ENCODE results near the gene NR2F2.

Gene NR2F2

DNA sequence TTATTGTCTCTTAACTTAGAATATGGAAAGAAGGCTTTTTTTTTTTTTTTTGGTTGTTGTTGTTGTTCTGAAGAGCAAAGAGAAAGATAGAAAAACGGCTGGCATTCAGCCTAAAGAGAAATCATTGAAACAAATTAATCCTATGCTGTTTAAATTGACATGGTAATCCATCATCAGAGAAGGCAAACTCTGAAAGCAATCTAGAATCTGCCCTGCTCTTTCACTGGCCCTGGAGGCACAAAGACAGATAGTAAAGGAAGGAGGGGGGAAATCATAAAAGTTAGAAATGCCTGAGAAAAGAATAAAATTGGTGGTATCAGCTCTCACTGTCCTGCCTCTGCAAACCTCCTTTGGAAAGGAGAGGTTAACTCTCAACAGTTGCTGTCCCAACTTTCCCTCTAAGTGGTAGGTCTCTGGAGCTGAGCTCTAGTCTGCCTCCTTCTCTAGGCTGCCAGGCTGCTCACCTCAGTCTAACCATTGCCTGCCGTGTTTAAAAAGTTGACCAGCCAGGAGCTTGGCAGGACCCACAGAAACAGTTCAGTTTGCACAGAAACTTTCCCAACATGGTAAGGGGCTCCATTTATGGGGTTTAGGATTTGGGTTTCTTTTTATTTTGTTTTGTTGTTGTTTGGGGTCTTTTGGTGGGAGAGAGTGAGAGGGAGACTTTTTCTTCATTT lies 13.4 kb upstream of the NR2F2 start:
- Histone ChIP-seq H2AK5ac (ENCODE audit: low read length) (no peak overlapping the region), H3K27me3 (ENCODE audit: insufficient read depth, low read length, poor library complexity) (peaks cover 18% of the 10 kb centered on the region), H3K9ac (ENCODE audit: low read length) (no peak overlapping the region), H2BK15ac (replicated peaks; ENCODE audit: low read depth) (no peak overlapping the region), H4K8ac (ENCODE audit: low read depth, low read length) (no peak overlapping the region), H2BK5ac (ENCODE audit: low read length) (no peak overlapping the region), H3K4ac (ENCODE audit: low read depth, low read length) (no peak overlapping the region), H3K4me2 (ENCODE audit: low read length) (no peak overlapping the region), H3K27ac (ENCODE audit: low read depth, low read length) (no peak overlapping the region), H3K36me3 (ENCODE audit: control insufficient read depth, insufficient read depth, low read length) (no peaks in the 10 kb centered on the region), H3K79me1 (ENCODE audit: low read length) (no peaks in the 10 kb centered on the region), H3K4me1 (ENCODE audit: control insufficient read depth, low read depth, low read length) (no peaks in the 10 kb centered on the region), H3K18ac (ENCODE audit: low read length) (no peak overlapping the region), H2BK120ac (ENCODE audit: low read depth, low read length) (no peak overlapping the region), H3K23ac (ENCODE audit: low read length) (no peak overlapping the region), H3K4me3 (ENCODE audit: low read length) (no peak overlapping the region), H3K79me2 (ENCODE audit: control insufficient read depth, insufficient read depth, low read length) (no peaks in the 10 kb centered on the region), H3K56ac (ENCODE audit: low read length) (no peak overlapping the region), H4K5ac (ENCODE audit: low read length) (no peak overlapping the region)
- no CpG with 5 or more reads among the region's 2 CpGs for WGBS (ENCODE audit: extremely low coverage, insufficient coverage, low lambda C conversion rate)
- DNase-seq: peak; percentile 15

DNA sequence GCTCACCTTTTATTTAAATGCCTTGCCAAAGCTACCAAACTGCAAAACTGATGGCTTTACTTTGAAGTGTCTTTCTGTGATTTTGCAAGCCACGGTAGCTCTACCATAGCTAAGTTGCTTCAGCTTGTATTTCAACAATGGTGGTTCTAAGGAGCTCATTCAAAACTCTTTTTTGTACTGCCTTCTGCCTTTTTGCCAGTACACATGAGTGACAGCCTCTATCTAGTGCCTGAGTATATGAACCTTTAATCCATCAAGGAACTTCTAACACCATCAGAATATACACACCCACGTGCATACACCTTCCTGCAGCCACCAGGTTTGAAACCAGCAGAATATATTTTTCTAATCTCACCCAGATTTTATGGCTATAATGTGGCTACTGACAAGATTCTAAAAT lies 10.4 kb upstream of the NR2F2 start:
- Histone ChIP-seq H3K23ac (ENCODE audit: low read length) (no peak overlapping the region), H3K79me1 (ENCODE audit: low read length) (no peaks in the 10 kb centered on the region), H3K36me3 (ENCODE audit: control insufficient read depth, insufficient read depth, low read length) (no peaks in the 10 kb centered on the region), H3K4ac (ENCODE audit: low read depth, low read length) (no peak overlapping the region), H3K56ac (ENCODE audit: low read length) (no peak overlapping the region), H3K18ac (ENCODE audit: low read length) (no peak overlapping the region), H3K79me2 (ENCODE audit: control insufficient read depth, insufficient read depth, low read length) (no peaks in the 10 kb centered on the region), H3K4me3 (ENCODE audit: low read length) (no peak overlapping the region), H3K4me2 (ENCODE audit: low read length) (no peak overlapping the region), H2BK15ac (replicated peaks; ENCODE audit: low read depth) (no peak overlapping the region), H2BK120ac (ENCODE audit: low read depth, low read length) (no peak overlapping the region), H3K27me3 (ENCODE audit: insufficient read depth, low read length, poor library complexity) (peaks cover 46% of the 10 kb centered on the region), H3K9ac (ENCODE audit: low read length) (no peak overlapping the region), H2AK5ac (ENCODE audit: low read length) (no peak overlapping the region), H4K5ac (ENCODE audit: low read length) (no peak overlapping the region), H3K27ac (ENCODE audit: low read depth, low read length) (no peak overlapping the region), H3K4me1 (ENCODE audit: control insufficient read depth, low read depth, low read length) (no peaks in the 10 kb centered on the region), H4K8ac (ENCODE audit: low read depth, low read length) (no peak overlapping the region), H2BK5ac (ENCODE audit: low read length) (no peak overlapping the region)
- no peak for DNase-seq
- WGBS (ENCODE audit: extremely low coverage, insufficient coverage, low lambda C conversion rate): no CpG with 5 or more reads among the region's 2 CpGs

DNA sequence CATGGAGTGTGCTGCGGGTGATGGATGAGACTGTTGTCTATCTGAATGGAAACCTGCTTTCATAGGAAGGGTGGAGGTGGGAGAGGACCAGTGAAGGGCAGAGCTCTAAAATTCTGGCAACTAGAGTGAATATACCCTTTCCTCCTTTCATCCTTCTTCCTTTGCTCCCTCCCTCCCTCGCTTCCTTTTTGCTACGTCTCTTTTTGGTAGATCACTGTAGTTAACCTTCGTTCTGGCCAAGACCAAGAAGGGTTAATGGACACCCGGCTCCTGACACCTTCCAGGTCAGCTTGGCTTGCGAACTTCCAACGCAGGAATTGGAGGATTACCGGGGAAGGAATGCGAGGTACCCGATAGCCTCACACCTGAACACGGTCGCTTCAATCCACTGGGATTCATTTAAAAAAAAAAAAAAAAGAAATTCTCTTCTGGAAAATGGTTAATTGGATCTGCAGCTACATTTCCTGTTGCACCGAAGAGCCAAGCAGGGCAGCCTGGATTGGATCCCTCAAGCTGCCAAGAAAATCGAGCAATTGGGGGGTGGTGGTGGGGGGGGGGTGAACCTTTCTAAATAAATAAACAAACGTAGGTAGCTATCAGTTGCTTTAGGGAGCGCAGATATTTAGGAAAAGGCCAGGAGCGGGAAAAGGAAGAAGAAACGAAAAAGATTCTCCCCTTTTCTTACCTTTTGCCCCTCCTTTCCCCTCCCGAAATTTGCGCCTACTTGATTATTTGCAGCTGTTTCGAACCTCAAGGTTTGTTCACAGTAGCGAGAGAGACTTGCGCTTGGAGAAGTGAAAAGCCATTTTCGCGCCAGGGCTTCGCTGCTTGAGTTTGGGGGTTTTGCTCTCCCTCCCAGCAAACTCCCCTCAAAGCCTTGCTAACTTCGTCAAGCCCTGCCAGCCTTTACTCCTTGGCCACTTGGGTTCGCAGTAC lies 9.5 kb upstream of the NR2F2 start:
- Histone ChIP-seq H2BK15ac (replicated peaks; ENCODE audit: low read depth) (no peak overlapping the region), H3K4me1 (ENCODE audit: control insufficient read depth, low read depth, low read length) (peaks cover 3% of the 10 kb centered on the region), H2AK5ac (ENCODE audit: low read length) (no peak overlapping the region), H3K4me2 (ENCODE audit: low read length) (no peak overlapping the region), H2BK120ac (ENCODE audit: low read depth, low read length) (no peak overlapping the region), H3K27ac (ENCODE audit: low read depth, low read length) (no peak overlapping the region), H3K9ac (ENCODE audit: low read length) (no peak overlapping the region), H3K23ac (ENCODE audit: low read length) (no peak overlapping the region), H3K56ac (ENCODE audit: low read length) (no peak overlapping the region), H3K27me3 (ENCODE audit: insufficient read depth, low read length, poor library complexity) (peaks cover 55% of the 10 kb centered on the region), H3K79me2 (ENCODE audit: control insufficient read depth, insufficient read depth, low read length) (no peaks in the 10 kb centered on the region), H4K5ac (ENCODE audit: low read length) (no peak overlapping the region), H3K4me3 (ENCODE audit: low read length) (no peak overlapping the region), H3K4ac (ENCODE audit: low read depth, low read length) (no peak overlapping the region), H3K79me1 (ENCODE audit: low read length) (no peaks in the 10 kb centered on the region), H2BK5ac (ENCODE audit: low read length) (no peak overlapping the region), H3K18ac (ENCODE audit: low read length) (no peak overlapping the region), H4K8ac (ENCODE audit: low read depth, low read length) (no peak overlapping the region), H3K36me3 (ENCODE audit: control insufficient read depth, insufficient read depth, low read length) (no peaks in the 10 kb centered on the region)
- peak; percentile 22 for DNase-seq
- WGBS (ENCODE audit: extremely low coverage, insufficient coverage, low lambda C conversion rate): no CpG with 5 or more reads among the region's 28 CpGs

DNA sequence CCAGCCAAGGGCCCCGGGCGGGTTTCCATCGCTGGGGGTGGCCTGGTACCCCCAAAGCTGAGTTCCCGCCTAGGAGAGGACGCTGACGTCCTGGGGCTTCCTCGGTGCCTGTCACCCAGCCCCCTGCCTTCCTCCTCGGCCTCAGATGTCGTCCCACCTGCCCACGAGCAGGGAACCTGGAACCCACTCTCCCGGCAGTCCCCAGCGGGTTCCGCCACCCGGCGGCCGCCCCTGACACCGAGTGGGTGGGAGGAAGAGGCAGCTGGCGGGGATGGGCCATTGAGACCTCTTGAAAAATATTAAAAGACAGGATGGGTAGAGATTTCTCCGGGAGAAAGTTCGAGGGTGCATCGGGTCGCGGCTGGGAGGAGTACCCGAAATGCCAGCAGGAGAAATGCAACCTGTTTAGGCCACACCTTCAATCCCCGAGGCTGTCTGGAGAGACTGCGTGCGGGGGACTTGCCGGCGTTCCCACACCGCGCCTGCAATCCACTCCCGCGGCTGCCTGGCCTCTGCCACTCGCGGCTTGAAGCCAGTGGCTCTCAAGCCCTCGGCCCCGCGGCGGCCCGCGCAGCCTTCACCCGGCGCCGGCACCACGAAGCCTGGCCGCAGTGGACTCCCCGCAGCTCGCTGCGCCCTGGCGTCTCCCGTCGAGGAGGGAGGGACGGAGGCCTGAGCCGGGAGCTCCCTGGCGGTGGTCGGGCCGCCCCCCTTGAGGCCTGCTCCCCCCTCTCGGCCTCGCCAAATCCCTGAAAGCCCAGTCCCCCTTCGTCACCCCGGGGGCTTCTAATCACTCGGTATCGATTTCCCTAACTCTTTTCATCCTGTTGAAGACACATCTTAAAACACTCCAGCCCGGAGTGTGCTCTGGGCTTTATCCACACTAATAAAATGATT lies 8.6 kb upstream of the NR2F2 start:
- Histone ChIP-seq H2BK120ac (ENCODE audit: low read depth, low read length) (no peak overlapping the region), H3K4me2 (ENCODE audit: low read length) (peak overlapping the region; percentile 32), H3K9ac (ENCODE audit: low read length) (no peak overlapping the region), H3K56ac (ENCODE audit: low read length) (peak overlapping the region; percentile 46), H3K27me3 (ENCODE audit: insufficient read depth, low read length, poor library complexity) (peaks cover 61% of the 10 kb centered on the region), H3K18ac (ENCODE audit: low read length) (no peak overlapping the region), H2BK15ac (replicated peaks; ENCODE audit: low read depth) (no peak overlapping the region), H2BK5ac (ENCODE audit: low read length) (no peak overlapping the region), H3K4me1 (ENCODE audit: control insufficient read depth, low read depth, low read length) (peaks cover 7% of the 10 kb centered on the region), H4K5ac (ENCODE audit: low read length) (no peak overlapping the region), H3K27ac (ENCODE audit: low read depth, low read length) (no peak overlapping the region), H3K79me1 (ENCODE audit: low read length) (no peaks in the 10 kb centered on the region), H3K79me2 (ENCODE audit: control insufficient read depth, insufficient read depth, low read length) (no peaks in the 10 kb centered on the region), H3K4me3 (ENCODE audit: low read length) (no peak overlapping the region), H3K4ac (ENCODE audit: low read depth, low read length) (no peak overlapping the region), H2AK5ac (ENCODE audit: low read length) (no peak overlapping the region), H3K23ac (ENCODE audit: low read length) (no peak overlapping the region), H4K8ac (ENCODE audit: low read depth, low read length) (no peak overlapping the region), H3K36me3 (ENCODE audit: control insufficient read depth, insufficient read depth, low read length) (no peaks in the 10 kb centered on the region)
- DNase-seq: peak; percentile 21
- no CpG with 5 or more reads among the region's 64 CpGs for WGBS (ENCODE audit: extremely low coverage, insufficient coverage, low lambda C conversion rate)

DNA sequence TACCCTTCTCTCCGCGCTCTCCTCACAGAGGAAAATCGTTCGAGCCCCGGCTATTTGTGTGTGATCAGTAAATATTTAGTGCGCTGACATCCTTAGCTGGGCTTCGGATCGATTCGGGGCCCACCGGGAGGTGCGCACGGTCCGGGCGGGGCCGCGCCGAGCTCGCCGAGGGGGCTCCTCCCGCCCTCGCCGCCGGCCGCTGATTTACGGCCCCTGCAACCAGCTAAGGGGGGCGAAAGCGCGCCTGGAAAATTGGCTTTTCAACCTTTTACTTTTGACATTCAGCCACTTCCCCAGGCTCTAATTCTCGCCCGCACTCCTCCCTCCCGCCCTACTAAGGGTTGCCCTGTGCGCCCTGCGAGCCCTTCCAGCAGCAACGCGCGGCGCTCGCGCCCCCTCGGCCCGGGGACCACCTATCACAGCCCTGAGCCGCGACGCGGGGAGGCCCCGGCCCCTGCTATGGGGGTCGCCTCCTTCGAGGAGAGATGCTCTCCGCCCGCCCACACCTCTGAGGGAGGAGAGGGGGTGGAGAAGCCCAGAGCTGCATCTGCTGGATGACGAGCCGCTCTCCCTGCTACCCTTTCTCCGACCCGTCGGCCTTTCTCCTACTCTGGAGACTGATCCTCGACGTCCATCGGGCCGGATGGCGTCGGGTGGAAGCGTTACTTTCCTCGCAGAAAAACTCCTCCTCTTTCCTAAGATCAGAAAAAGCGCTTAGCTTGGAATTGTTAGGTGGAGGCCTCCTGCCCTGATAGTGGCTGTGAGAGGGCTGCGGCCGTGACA lies 7.8 kb upstream of the NR2F2 start:
- no peak overlapping the region for H2BK5ac ChIP-seq (ENCODE audit: low read length)
- H3K27ac ChIP-seq (ENCODE audit: low read depth, low read length): no peak overlapping the region
- H4K8ac ChIP-seq (ENCODE audit: low read depth, low read length): no peak overlapping the region
- H2AK5ac ChIP-seq (ENCODE audit: low read length): no peak overlapping the region
- no peak overlapping the region for H3K23ac ChIP-seq (ENCODE audit: low read length)
- peak overlapping the region; percentile 23 for H3K4me2 ChIP-seq (ENCODE audit: low read length)
- DNase-seq: peak; percentile 63
- no peaks in the 10 kb centered on the region for H3K79me2 ChIP-seq (ENCODE audit: control insufficient read depth, insufficient read depth, low read length)
- no peak overlapping the region for H3K9ac ChIP-seq (ENCODE audit: low read length)
- peaks cover 7% of the 10 kb centered on the region for H3K4me1 ChIP-seq (ENCODE audit: control insufficient read depth, low read depth, low read length)
- H2BK120ac ChIP-seq (ENCODE audit: low read depth, low read length): no peak overlapping the region
- no peak overlapping the region for H3K18ac ChIP-seq (ENCODE audit: low read length)
- peaks cover 61% of the 10 kb centered on the region for H3K27me3 ChIP-seq (ENCODE audit: insufficient read depth, low read length, poor library complexity)
- no peaks in the 10 kb centered on the region for H3K36me3 ChIP-seq (ENCODE audit: control insufficient read depth, insufficient read depth, low read length)
- H3K79me1 ChIP-seq (ENCODE audit: low read length): no peaks in the 10 kb centered on the region
- H3K4ac ChIP-seq (ENCODE audit: low read depth, low read length): no peak overlapping the region
- no peak overlapping the region for H3K56ac ChIP-seq (ENCODE audit: low read length)
- H4K5ac ChIP-seq (ENCODE audit: low read length): no peak overlapping the region
- H3K4me3 ChIP-seq (ENCODE audit: low read length): no peak overlapping the region
- H2BK15ac ChIP-seq (replicated peaks; ENCODE audit: low read depth): no peak overlapping the region
- WGBS (ENCODE audit: extremely low coverage, insufficient coverage, low lambda C conversion rate): no CpG with 5 or more reads among the region's 66 CpGs

Data from mesendoderm (in vitro differentiated cells).